GM12875 (cell line): ENCODE results near the gene RNF223.

Experiments used
- H3K4me3 ChIP-seq: one replicate; pipeline ENCODE4 v1.5.1; 2011; ENCODE audit warnings: low read depth, low read length, control low read depth
- CTCF ChIP-seq: IDR thresholded peaks from 2 replicates; pipeline ENCODE4 v1.5.1; 2011; ENCODE audit warnings: low read depth, mild to moderate bottlenecking, control low read depth, inconsistent platforms, low read length, moderate library complexity, borderline replicate concordance; ENCODE audit not compliant: insufficient read depth

Gene RNF223

GRCh38 chr1:1088801-1089680, 14.9 kb upstream of the RNF223 start:
- H3K4me3 ChIP-seq = no peak overlapping the region
- no peak for TF ChIP-seq CTCF

GRCh38 chr1:1088029-1088800, 14.1 kb upstream of the RNF223 start:
- H3K4me3 ChIP-seq = no peak overlapping the region
- no peak for TF ChIP-seq CTCF

- no peak overlapping the region for H3K4me3 ChIP-seq
- no peak for TF ChIP-seq CTCF
Observed at GRCh38 chr1:1087351-1088028, 13.4 kb upstream of the RNF223 start.

- no peak for TF ChIP-seq CTCF
Observed at GRCh38 chr1:1086911-1087341, 12.8 kb upstream of the RNF223 start.

GRCh38 chr1:1085911-1086841, 12.1 kb upstream of the RNF223 start:
- no peak for TF ChIP-seq CTCF
- H3K4me3 ChIP-seq = no peak overlapping the region

More at GRCh38 chr1:1086911-1087341, 12.8 kb upstream of the RNF223 start:
- no peak overlapping the region for H3K4me3 ChIP-seq

- TF ChIP-seq CTCF = no peak
- H3K4me3 ChIP-seq = no peak overlapping the region
Observed at GRCh38 chr1:1085171-1085841, 11.2 kb upstream of the RNF223 start.
